Caco-2 (cell line): ENCODE results near the gene ATP5IF1. TPM values are rescaled to one million over a fixed set of nuclear protein-coding genes. Genes with fewer than 3 reads are reported as not detected.

ENCODE experiments used
- BruUV-seq: library from RNA; stranded (reverse); fragments of 400-500 nt; replicated peaks from 2 replicates; lab custom pipeline; 2021; lab: Mats Ljungman, UMichigan
- CTCF ChIA-PET: fragments of 300-600 bp; sonication (Branson Sonifier 250); formaldehyde crosslinking; loops from one replicate; lab custom pipeline; 2022; ENCODE audit warnings: antibody characterized with exemption; lab: Charles Lee
- POLR2A ChIA-PET: fragments of 300-600 bp; sonication (Branson Sonifier 250); formaldehyde crosslinking; loops from one replicate; lab custom pipeline; 2022; ENCODE audit warnings: antibody characterized with exemption; lab: Charles Lee
- DNase-seq, 2 experiments: peaks; one replicate each; pipeline versions ENCODE4 v3.0.0 to v3.0.0-alpha.2; 2020 to 2022
- H3K27me3 ChIP-seq: replicated peaks from 2 replicates; pipeline ENCODE4 v1.6.0; 2011; ENCODE audit warnings: low read length; ENCODE audit not compliant: control insufficient read depth, insufficient read depth
- H3K36me3 ChIP-seq: 2 replicates; pipeline ENCODE4 v1.5.1; 2011; ENCODE audit warnings: low read length; ENCODE audit not compliant: control insufficient read depth, insufficient read depth
- H3K4me1 ChIP-seq: fragments of 250-450 bp; sonication (Bioruptor Pico); 2 replicates; pipeline ENCODE4 v1.5.1; 2020; ENCODE audit warnings: mild to moderate bottlenecking
- H3K4me3 ChIP-seq: 2 replicates; pipeline ENCODE4 v1.5.1; 2011; ENCODE audit warnings: low read depth, mild to moderate bottlenecking, control low read depth, low read length
- H3K9me3 ChIP-seq: fragments of 250-450 bp; sonication (Bioruptor Pico); 2 replicates; pipeline ENCODE4 v1.5.1; 2020; ENCODE audit warnings: mild to moderate bottlenecking, moderate library complexity
- H3K27ac Mint-ChIP-seq: one replicate; pipeline ENCODE4 v1.8.0; 2022; ENCODE audit warnings: mixed read lengths; ENCODE audit not compliant: unreplicated experiment
- H3K27me3 Mint-ChIP-seq: one replicate; pipeline ENCODE4 v1.8.0; 2022; ENCODE audit warnings: mixed read lengths; ENCODE audit not compliant: insufficient read depth, unreplicated experiment
- H3K36me3 Mint-ChIP-seq: one replicate; pipeline ENCODE4 v1.8.0; 2022; ENCODE audit warnings: mild to moderate bottlenecking, mixed read lengths; ENCODE audit not compliant: insufficient read depth, unreplicated experiment
- H3K4me1 Mint-ChIP-seq: one replicate; pipeline ENCODE4 v1.8.0; 2022; ENCODE audit warnings: low read depth, mixed read lengths; ENCODE audit not compliant: unreplicated experiment
- H3K4me3 Mint-ChIP-seq: one replicate; pipeline ENCODE4 v1.8.0; 2022; ENCODE audit warnings: mild to moderate bottlenecking, moderate library complexity, mixed read lengths; ENCODE audit not compliant: unreplicated experiment
- H3K9me3 Mint-ChIP-seq: one replicate; pipeline ENCODE4 v1.8.0; 2022; ENCODE audit warnings: mixed read lengths; ENCODE audit not compliant: unreplicated experiment
- intact Hi-C: fragments of 100-400 bp; cut with micrococcal nuclease; formaldehyde crosslinking; loops from one replicate; pipeline ENCODE4 v1.10.0; 2022; ENCODE audit not compliant: unreplicated experiment
- total RNA-seq: library from RNA; stranded (reverse); gene quantifications from 2 replicates; pipeline ENCODE4 v1.2.3, GENCODE V29; 2022
- TF ChIP-seq, protein P1 (sequence below), 2 experiments: fragments of 200-600 bp in 1 of 2; IDR thresholded peaks; 1 replicate in 1 of 2; 2 replicates in 1 of 2; pipeline versions ENCODE4 v1.5.1 to v1.8.0; 2011 to 2022; ENCODE audit warnings: antibody characterized with exemption in 1 of 2, control low read depth in 1 of 2, inconsistent platforms in 1 of 2, low read depth in 1 of 2, low read length in 1 of 2, mild to moderate bottlenecking in 1 of 2, moderate library complexity in 1 of 2; ENCODE audit not compliant: insufficient read depth in 1 of 2, severe bottlenecking in 1 of 2, unreplicated experiment in 1 of 2

The ATP5IF1 gene
- total RNA-seq, 1 experiment from 2014 or later, result 130 TPM

DNA sequence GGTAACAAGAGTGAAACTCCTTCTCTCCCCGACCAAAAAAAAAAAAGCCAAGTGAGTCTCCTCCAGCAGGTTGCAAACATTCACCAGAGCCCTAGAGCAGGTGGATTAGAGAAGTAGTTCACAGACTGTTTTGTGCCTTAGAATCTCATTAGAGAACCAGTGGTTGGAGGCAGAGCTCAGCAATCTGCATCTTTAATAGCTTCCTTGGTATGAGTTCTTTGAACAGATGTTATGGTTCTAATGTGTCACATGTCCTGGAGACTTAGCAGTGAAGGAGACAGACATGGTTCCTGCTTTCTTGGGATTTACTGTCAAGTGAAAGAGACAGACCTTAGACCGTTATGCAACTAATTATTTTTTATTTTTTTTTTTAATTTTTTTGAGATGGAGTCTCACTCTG is 50.2 kb downstream of the ATP5IF1 start:
- Mint-ChIP-seq H3K27me3 (no peaks in the 10 kb centered on the region), H3K4me1 (peaks cover 7% of the 10 kb centered on the region), H3K27ac (no peak overlapping the region), H3K9me3 (no peaks in the 10 kb centered on the region), H3K4me3 (no peak overlapping the region), H3K36me3 (peaks cover 31% of the 10 kb centered on the region)
- intact Hi-C loops, result loop anchor here (5.0 kb wide), 1 partner anchor 36 kb away; no protein-coding TSS in a partner anchor
- H3K9me3 ChIP-seq, result no peaks in the 10 kb centered on the region
- TF ChIP-seq, protein P1, sequence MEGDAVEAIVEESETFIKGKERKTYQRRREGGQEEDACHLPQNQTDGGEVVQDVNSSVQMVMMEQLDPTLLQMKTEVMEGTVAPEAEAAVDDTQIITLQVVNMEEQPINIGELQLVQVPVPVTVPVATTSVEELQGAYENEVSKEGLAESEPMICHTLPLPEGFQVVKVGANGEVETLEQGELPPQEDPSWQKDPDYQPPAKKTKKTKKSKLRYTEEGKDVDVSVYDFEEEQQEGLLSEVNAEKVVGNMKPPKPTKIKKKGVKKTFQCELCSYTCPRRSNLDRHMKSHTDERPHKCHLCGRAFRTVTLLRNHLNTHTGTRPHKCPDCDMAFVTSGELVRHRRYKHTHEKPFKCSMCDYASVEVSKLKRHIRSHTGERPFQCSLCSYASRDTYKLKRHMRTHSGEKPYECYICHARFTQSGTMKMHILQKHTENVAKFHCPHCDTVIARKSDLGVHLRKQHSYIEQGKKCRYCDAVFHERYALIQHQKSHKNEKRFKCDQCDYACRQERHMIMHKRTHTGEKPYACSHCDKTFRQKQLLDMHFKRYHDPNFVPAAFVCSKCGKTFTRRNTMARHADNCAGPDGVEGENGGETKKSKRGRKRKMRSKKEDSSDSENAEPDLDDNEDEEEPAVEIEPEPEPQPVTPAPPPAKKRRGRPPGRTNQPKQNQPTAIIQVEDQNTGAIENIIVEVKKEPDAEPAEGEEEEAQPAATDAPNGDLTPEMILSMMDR (IDR thresholded peaks at IDR 0.05; ENCODE audit: insufficient read depth in 1 of 2, low read depth in 1 of 2, low read length in 1 of 2, severe bottlenecking in 1 of 2, unreplicated experiment in 1 of 2), result no peak
- POLR2A ChIA-PET, result interaction anchor here (0.7 kb wide), 1 partner anchor 449 kb away, joined by 3 read pairs; no protein-coding TSS in a partner anchor
- CTCF ChIA-PET, result no interaction called here
- no peak for DNase-seq
- no TSS peak for BruUV-seq
- H3K36me3 ChIP-seq, result no peaks in the 10 kb centered on the region
- no peaks in the 10 kb centered on the region for H3K27me3 ChIP-seq
- H3K4me3 ChIP-seq, result no peak overlapping the region
- peaks cover 16% of the 10 kb centered on the region for H3K4me1 ChIP-seq

Other genes with a start within 250 kb of the ATP5IF1 start
- gene EYA3, start 147.5 kb upstream of the ATP5IF1 start, total RNA-seq, result 9.9 and 11.2 TPM in 2 replicates
- gene PTAFR, start 59.4 kb upstream of the ATP5IF1 start, total RNA-seq, result 0.12 and 0.32 TPM in 2 replicates
- 67.3 and 69.4 TPM in 2 replicates for gene DNAJC8, start 3.1 kb upstream of the ATP5IF1 start, total RNA-seq
- 33.2 and 34.5 TPM in 2 replicates for gene SESN2, start 23.4 kb downstream of the ATP5IF1 start, total RNA-seq
- 7.3 and 9.0 TPM in 2 replicates for gene MED18, start 92.9 kb downstream of the ATP5IF1 start, total RNA-seq
- 31.1 and 35.5 TPM in 2 replicates for gene PHACTR4, start 133.6 kb downstream of the ATP5IF1 start, total RNA-seq